ENCODE measurements around the gene RGL3. TPM values are rescaled to one million over a fixed set of nuclear protein-coding genes. Genes with fewer than 3 reads are reported as not detected.

RGL3 gene
- total and polyA plus RNA-seq, 9 of the 15 experiments (the other 6 are each of a cell fraction or from before 2014, with no cell fraction given): 0.12 to 0.61 (median 0.32) TPM; not detected in 4

DNA sequence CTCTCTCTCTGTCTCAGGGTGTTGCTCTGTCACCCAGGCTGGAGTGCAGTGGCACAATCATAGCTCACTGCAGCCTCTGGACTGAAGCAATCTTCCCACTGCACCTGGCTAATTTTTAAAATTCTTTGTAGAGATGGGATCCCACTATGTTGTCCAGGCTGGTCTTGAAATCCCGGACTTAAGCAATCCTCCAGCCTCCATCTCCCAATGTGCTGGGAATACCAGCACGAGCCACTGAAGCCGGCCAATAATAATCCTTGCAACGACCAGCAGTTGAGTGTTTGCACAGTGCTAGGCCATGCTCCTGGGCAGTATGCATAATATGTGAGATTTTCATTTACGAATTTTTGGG, 34.4 kb downstream of the RGL3 start:
- peak overlapping the region; percentile 86 for H2AFZ ChIP-seq (ENCODE audit: low read depth, low read length)
- peaks cover 16% of the 10 kb centered on the region; the same call in 2 of the 3 replicates for H3K79me2 ChIP-seq (ENCODE audit: control insufficient read depth, insufficient read depth, low read length)
- H3K9ac ChIP-seq (ENCODE audit: insufficient read depth in 1 of 2, low read depth in 2 of 2, low read length in 2 of 2): no peak overlapping the region
- WGBS (ENCODE audit: insufficient coverage, low coverage, missing lambda C conversion rate): 60% methylated on average over 5 of the region's 5 CpGs
- H3K9me3 ChIP-seq (replicated peaks; ENCODE audit: control insufficient read depth, insufficient read depth, low read depth, low read length): no peaks in the 10 kb centered on the region
- in situ Hi-C loops (cut with MboI) (no loop called here), intact Hi-C loops (cut with micrococcal nuclease) (loop anchor here (1.0 to 5.0 kb wide), 3 partner anchors 51 to 98 kb away; partner anchors contain the start of genes ELAVL3, ODAD3 and PRKCSH)
- H3K9me1 ChIP-seq (ENCODE audit: control insufficient read depth, insufficient read depth, low read length): peaks cover 3% of the 10 kb centered on the region
- H3K4me3 ChIP-seq: no peak overlapping the region
- H3K36me3 ChIP-seq (ENCODE audit: control insufficient read depth, insufficient read depth, low read length): peaks cover 24% of the 10 kb centered on the region
- H3K27me3 ChIP-seq (ENCODE audit: control insufficient read depth in 2 of 2, insufficient read depth in 2 of 2, low read length in 2 of 2): no peaks in the 10 kb centered on the region
- no TSS peak for BruUV-seq (replicated peaks)
- H4K20me1 ChIP-seq (replicated peaks; ENCODE audit: control insufficient read depth, insufficient read depth, low read length): no peaks in the 10 kb centered on the region
- peak; percentile 19 for FAIRE-seq
- H3K27ac ChIP-seq (ENCODE audit: extremely low read depth, low read depth, low read length): no peak overlapping the region; the same call in 2 of the 3 replicates
- TF ChIP-seq, protein P1, sequence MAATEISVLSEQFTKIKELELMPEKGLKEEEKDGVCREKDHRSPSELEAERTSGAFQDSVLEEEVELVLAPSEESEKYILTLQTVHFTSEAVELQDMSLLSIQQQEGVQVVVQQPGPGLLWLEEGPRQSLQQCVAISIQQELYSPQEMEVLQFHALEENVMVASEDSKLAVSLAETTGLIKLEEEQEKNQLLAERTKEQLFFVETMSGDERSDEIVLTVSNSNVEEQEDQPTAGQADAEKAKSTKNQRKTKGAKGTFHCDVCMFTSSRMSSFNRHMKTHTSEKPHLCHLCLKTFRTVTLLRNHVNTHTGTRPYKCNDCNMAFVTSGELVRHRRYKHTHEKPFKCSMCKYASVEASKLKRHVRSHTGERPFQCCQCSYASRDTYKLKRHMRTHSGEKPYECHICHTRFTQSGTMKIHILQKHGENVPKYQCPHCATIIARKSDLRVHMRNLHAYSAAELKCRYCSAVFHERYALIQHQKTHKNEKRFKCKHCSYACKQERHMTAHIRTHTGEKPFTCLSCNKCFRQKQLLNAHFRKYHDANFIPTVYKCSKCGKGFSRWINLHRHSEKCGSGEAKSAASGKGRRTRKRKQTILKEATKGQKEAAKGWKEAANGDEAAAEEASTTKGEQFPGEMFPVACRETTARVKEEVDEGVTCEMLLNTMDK (IDR thresholded peaks at IDR 0.05; ENCODE audit: borderline replicate concordance, insufficient read depth, low read depth, low read length, poor library complexity, severe bottlenecking): no peak
- TF ChIP-seq, protein P2, sequence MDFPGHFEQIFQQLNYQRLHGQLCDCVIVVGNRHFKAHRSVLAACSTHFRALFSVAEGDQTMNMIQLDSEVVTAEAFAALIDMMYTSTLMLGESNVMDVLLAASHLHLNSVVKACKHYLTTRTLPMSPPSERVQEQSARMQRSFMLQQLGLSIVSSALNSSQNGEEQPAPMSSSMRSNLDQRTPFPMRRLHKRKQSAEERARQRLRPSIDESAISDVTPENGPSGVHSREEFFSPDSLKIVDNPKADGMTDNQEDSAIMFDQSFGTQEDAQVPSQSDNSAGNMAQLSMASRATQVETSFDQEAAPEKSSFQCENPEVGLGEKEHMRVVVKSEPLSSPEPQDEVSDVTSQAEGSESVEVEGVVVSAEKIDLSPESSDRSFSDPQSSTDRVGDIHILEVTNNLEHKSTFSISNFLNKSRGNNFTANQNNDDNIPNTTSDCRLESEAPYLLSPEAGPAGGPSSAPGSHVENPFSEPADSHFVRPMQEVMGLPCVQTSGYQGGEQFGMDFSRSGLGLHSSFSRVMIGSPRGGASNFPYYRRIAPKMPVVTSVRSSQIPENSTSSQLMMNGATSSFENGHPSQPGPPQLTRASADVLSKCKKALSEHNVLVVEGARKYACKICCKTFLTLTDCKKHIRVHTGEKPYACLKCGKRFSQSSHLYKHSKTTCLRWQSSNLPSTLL (IDR thresholded peaks at IDR 0.05): no peak
- TF ChIP-seq, protein P3, sequence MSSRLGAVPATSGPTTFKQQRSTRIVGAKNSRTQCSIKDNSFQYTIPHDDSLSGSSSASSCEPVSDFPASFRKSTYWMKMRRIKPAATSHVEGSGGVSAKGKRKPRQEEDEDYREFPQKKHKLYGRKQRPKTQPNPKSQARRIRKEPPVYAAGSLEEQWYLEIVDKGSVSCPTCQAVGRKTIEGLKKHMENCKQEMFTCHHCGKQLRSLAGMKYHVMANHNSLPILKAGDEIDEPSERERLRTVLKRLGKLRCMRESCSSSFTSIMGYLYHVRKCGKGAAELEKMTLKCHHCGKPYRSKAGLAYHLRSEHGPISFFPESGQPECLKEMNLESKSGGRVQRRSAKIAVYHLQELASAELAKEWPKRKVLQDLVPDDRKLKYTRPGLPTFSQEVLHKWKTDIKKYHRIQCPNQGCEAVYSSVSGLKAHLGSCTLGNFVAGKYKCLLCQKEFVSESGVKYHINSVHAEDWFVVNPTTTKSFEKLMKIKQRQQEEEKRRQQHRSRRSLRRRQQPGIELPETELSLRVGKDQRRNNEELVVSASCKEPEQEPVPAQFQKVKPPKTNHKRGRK (tag; IDR thresholded peaks at IDR 0.05): peak; percentile 8
- TF ChIP-seq ZNF121 (CRISPR knock-in tag; conservative IDR thresholded peaks at IDR 0.05) (peak; percentile 85), SMARCB1 (IDR thresholded peaks at IDR 0.05; ENCODE audit: insufficient read length, low read depth) (no peak), ZNF274 (IDR thresholded peaks at IDR 0.05; ENCODE audit: borderline replicate concordance, low read depth, low read length) (no peak), SMARCA4 (IDR thresholded peaks at IDR 0.05) (0 out of 2 replicates have a peak, but pooled peaks have one; percentile 3), ZNF717 (CRISPR knock-in tag; IDR thresholded peaks at IDR 0.05) (no peak)
- CTCF ChIA-PET (ENCODE audit: low intra/inter-chr PET ratio): interaction anchor here (0.6 kb wide), 1 partner anchor 10 kb away, joined by 3 read pairs; the partner anchor contains the start of gene SWSAP1
- POLR2A ChIA-PET: interaction anchor here (2.8 kb wide), 1 partner anchor 10 kb away, joined by 20 read pairs; the partner anchor contains the start of gene SWSAP1
- H3K4me1 ChIP-seq (replicated peaks in 1 of 2; ENCODE audit: control insufficient read depth in 2 of 2, insufficient read depth in 2 of 2, low read length in 2 of 2): peaks cover 8 to 46% of the 10 kb centered on the region in 2 experiments; a peak in 3 of 5 replicates
- ATAC-seq: no peak
- DNase-seq (ENCODE audit: extremely low read depth in 1 of 4, low spot score in 3 of 4): no peak
- H3K4me2 ChIP-seq (ENCODE audit: insufficient read depth, low read length): peak overlapping the region; percentile 90; the same call in 1 of the 2 replicates
